HEK293 (cell line): ENCODE results near the gene SLIT1.

Experiments used
- ATF2 ChIP-seq: fragments of 450-650 bp; formaldehyde crosslinking; IDR thresholded peaks from 2 replicates; pipeline ENCODE4 v1.5.1; 2016; ENCODE audit warnings: missing biosample characterization, missing genetic modification characterization, low read depth
- CTCF ChIP-seq: fragments of 450-650 bp; formaldehyde crosslinking; IDR thresholded peaks from 2 replicates; pipeline ENCODE4 v1.5.1; 2016; ENCODE audit warnings: missing biosample characterization, missing genetic modification characterization
- HOXD13 ChIP-seq: sonication (generic); formaldehyde crosslinking; IDR thresholded peaks from 2 replicates; pipeline ENCODE4 v1.8.0; 2022; ENCODE audit warnings: missing genetic modification reagents, borderline replicate concordance
- PRDM10 ChIP-seq: fragments of 450-650 bp; formaldehyde crosslinking; IDR thresholded peaks from 2 replicates; pipeline ENCODE4 v1.5.1; 2016; ENCODE audit warnings: missing biosample characterization, missing genetic modification characterization
- YY1 ChIP-seq: fragments of 450-650 bp; formaldehyde crosslinking; IDR thresholded peaks from 2 replicates; pipeline ENCODE4 v1.5.1; 2018; ENCODE audit warnings: missing biosample characterization, missing genetic modification characterization
- ZBTB7A ChIP-seq: fragments of 450-650 bp; formaldehyde crosslinking; IDR thresholded peaks from 2 replicates; pipeline ENCODE4 v1.5.1; 2016; ENCODE audit warnings: low read depth, missing biosample characterization, missing genetic modification characterization
- ZNF10 ChIP-seq: fragments of 450-650 bp; formaldehyde crosslinking; IDR thresholded peaks from 2 replicates; pipeline ENCODE4 v1.5.1; 2017; ENCODE audit warnings: missing biosample characterization, missing genetic modification characterization
- ZNF121 ChIP-seq: fragments of 450-650 bp; formaldehyde crosslinking; IDR thresholded peaks from 2 replicates; pipeline ENCODE4 v1.5.1; 2016; ENCODE audit warnings: missing biosample characterization, missing genetic modification characterization
- ZNF24 ChIP-seq: fragments of 450-650 bp; formaldehyde crosslinking; IDR thresholded peaks from 2 replicates; pipeline ENCODE4 v1.5.1; 2016; ENCODE audit warnings: missing biosample characterization, missing genetic modification characterization
- TF ChIP-seq, protein P1 (sequence below): fragments of 450-650 bp; formaldehyde crosslinking; IDR thresholded peaks from 2 replicates; pipeline ENCODE4 v1.5.1; 2016; ENCODE audit warnings: missing biosample characterization, missing genetic modification characterization
- TF ChIP-seq, protein P2 (sequence below): fragments of 450-650 bp; formaldehyde crosslinking; IDR thresholded peaks from 2 replicates; pipeline ENCODE4 v1.5.1; 2016; ENCODE audit warnings: missing biosample characterization, missing genetic modification characterization

GRCh38 chr10:97234400-97234799 is 48.6 kb upstream of the SLIT1 start:
- no peak for TF ChIP-seq YY1 (tag by site-specific recombination)
- no peak for TF ChIP-seq HOXD13 (CRISPR knock-in tag)
- TF ChIP-seq, protein P1, sequence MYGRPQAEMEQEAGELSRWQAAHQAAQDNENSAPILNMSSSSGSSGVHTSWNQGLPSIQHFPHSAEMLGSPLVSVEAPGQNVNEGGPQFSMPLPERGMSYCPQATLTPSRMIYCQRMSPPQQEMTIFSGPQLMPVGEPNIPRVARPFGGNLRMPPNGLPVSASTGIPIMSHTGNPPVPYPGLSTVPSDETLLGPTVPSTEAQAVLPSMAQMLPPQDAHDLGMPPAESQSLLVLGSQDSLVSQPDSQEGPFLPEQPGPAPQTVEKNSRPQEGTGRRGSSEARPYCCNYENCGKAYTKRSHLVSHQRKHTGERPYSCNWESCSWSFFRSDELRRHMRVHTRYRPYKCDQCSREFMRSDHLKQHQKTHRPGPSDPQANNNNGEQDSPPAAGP, result no peak
- no peak for TF ChIP-seq ZNF121
- TF ChIP-seq ZBTB7A (tag by site-specific recombination), result no peak
- TF ChIP-seq, protein P2, sequence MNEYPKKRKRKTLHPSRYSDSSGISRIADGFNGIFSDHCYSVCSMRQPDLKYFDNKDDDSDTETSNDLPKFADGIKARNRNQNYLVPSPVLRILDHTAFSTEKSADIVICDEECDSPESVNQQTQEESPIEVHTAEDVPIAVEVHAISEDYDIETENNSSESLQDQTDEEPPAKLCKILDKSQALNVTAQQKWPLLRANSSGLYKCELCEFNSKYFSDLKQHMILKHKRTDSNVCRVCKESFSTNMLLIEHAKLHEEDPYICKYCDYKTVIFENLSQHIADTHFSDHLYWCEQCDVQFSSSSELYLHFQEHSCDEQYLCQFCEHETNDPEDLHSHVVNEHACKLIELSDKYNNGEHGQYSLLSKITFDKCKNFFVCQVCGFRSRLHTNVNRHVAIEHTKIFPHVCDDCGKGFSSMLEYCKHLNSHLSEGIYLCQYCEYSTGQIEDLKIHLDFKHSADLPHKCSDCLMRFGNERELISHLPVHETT, result no peak
- TF ChIP-seq ZNF10 (tag by site-specific recombination), result no peak
- TF ChIP-seq CTCF (tag by site-specific recombination), result 0 out of 2 replicates have a peak, but pooled peaks have one; percentile 21
- TF ChIP-seq PRDM10 (tag by site-specific recombination), result no peak
- no peak for TF ChIP-seq ATF2 (tag by site-specific recombination)
- TF ChIP-seq ZNF24 (tag by site-specific recombination), result no peak
